ENCODE data around the gene F7. TPM values are rescaled to one million over a fixed set of nuclear protein-coding genes. Genes with fewer than 3 reads are reported as not detected.

The F7 gene
- total RNA-seq = under 0.01 and 1.3 TPM in 2 replicates

GRCh38 chr13:113105032-113105920 is at the start of gene F7:
TSS of gene F7 (plus strand) at chr13:113105791. CDS start at chr13:113105842, 51 bp downstream.

GRCh38 chr13:113122550-113123225 is 17.1 kb downstream of the F7 start, which contains the start of gene F10:
TSS of gene F10 (plus strand) at chr13:113122799. CDS start at chr13:113122856, 57 bp downstream.

GRCh38 chr13:113157929-113158747 is 52.5 kb downstream of the F7 start, which contains the start of gene PROZ:
TSS of gene PROZ (plus strand) at chr13:113158648. CDS start at chr13:113158661, 13 bp downstream.

Small RNA genes lying within 50 kb of the gene (small RNA-seq; reads per million reads assigned to genes)
- gene AL137002.1 = not detected

Other genes with a start within 250 kb of the F7 start
- 0.79 and 2.1 TPM in 2 replicates for gene MCF2L, start 136.6 kb upstream of the F7 start, total RNA-seq
- 0.22 and 1.6 TPM in 2 replicates for gene F10, start 17.0 kb downstream of the F7 start, total RNA-seq
- not detected in 2 replicates for gene PROZ, start 52.9 kb downstream of the F7 start, total RNA-seq
- 54.8 and 61.2 TPM in 2 replicates for gene PCID2, start 102.9 kb downstream of the F7 start, total RNA-seq
- gene CUL4A, start 103.8 kb downstream of the F7 start, total RNA-seq = 108 and 117 TPM in 2 replicates
- gene LAMP1, start 191.4 kb downstream of the F7 start, total RNA-seq = 141 and 171 TPM in 2 replicates